SK-N-SH (cell line): ENCODE measurements around the gene DOHH. TPM values are rescaled to one million over a fixed set of nuclear protein-coding genes. Genes with fewer than 3 reads are reported as not detected.

Source experiments
- CTCF ChIA-PET: fragments of 300-600, 350-600 bp; formaldehyde crosslinking; extraction: SDS; loops from one replicate; lab custom pipeline; 2021; lab: Yijun Ruan, JAX
- POLR2A ChIA-PET: fragments of 350-600 bp; sonication (Branson Sonifier 250); formaldehyde crosslinking; extraction: SDS; loops from one replicate; lab custom pipeline; 2020; ENCODE audit warnings: antibody characterized with exemption, inconsistent platforms; lab: Yijun Ruan, JAX
- DNase-seq: peaks from one replicate; pipeline ENCODE4 v3.0.0; 2012
- H2AFZ ChIP-seq: fragments of 200-600 bp; sonication (generic); 2 replicates; pipeline ENCODE4 v1.8.1; 2016; ENCODE audit warnings: antibody characterized with exemption, mild to moderate bottlenecking, low read depth
- H3F3A ChIP-seq: fragments of 200-600 bp; sonication (generic); replicated peaks from 2 replicates; pipeline ENCODE3; 2016; ENCODE audit warnings: antibody characterized with exemption, mild to moderate bottlenecking; ENCODE audit not compliant: insufficient read depth
- H3K27ac ChIP-seq, 2 experiments: fragments of 200-500 bp in 1 of 2; fragments of 200-600 bp in 1 of 2; sonication (Bioruptor generic) in 1 of 2; sonication (generic), shearing (Covaris generic) in 1 of 2; 2 replicates each; pipeline versions ENCODE4 v1.5.1 to v1.6.1; 2014 to 2016; ENCODE audit warnings: low read depth in 2 of 2, inconsistent platforms in 1 of 2, low read length in 1 of 2, mild to moderate bottlenecking in 1 of 2, mixed read lengths in 1 of 2
- H3K27me3 ChIP-seq: fragments of 200-600 bp; sonication (generic), shearing (Covaris generic); 2 replicates; pipeline ENCODE4 v1.6.1; 2016; ENCODE audit warnings: mixed run types; ENCODE audit not compliant: insufficient read depth
- H3K36me3 ChIP-seq, 2 experiments: fragments of 200-500 bp in 1 of 2; fragments of 200-600 bp in 1 of 2; sonication (Bioruptor generic) in 1 of 2; sonication (generic) in 1 of 2; replicated peaks in 1 of 2; 2 replicates each; pipeline versions ENCODE3 to v1.5.1; 2014 to 2016; ENCODE audit warnings: low read length in 1 of 2, mild to moderate bottlenecking in 1 of 2; ENCODE audit not compliant: insufficient read depth in 2 of 2, control insufficient read depth in 1 of 2
- H3K4me1 ChIP-seq, 2 experiments: fragments of 200-500 bp in 1 of 2; fragments of 200-600 bp in 1 of 2; sonication (Bioruptor generic) in 1 of 2; sonication (generic), shearing (Covaris generic) in 1 of 2; 2 replicates each; pipeline versions ENCODE4 v1.5.1 to v1.6.1; 2014 to 2016; ENCODE audit warnings: low read depth in 1 of 2, low read length in 1 of 2, mixed run types in 1 of 2; ENCODE audit not compliant: insufficient read depth in 2 of 2, control insufficient read depth in 1 of 2
- H3K4me2 ChIP-seq: fragments of 200-600 bp; sonication (generic), shearing (Covaris generic); 2 replicates; pipeline ENCODE4 v1.6.1; 2017; ENCODE audit warnings: mixed run types
- H3K4me3 ChIP-seq, 2 experiments: fragments of 200-500 bp in 1 of 2; fragments of 200-600 bp in 1 of 2; sonication (Bioruptor generic) in 1 of 2; sonication (generic), shearing (Covaris generic) in 1 of 2; 2 replicates each; pipeline versions ENCODE4 v1.5.1 to v1.8.1; 2014 to 2016; ENCODE audit warnings: low read depth in 2 of 2, inconsistent platforms in 1 of 2, low read length in 1 of 2, mild to moderate bottlenecking in 1 of 2, mixed read lengths in 1 of 2, moderate library complexity in 1 of 2
- H3K79me2 ChIP-seq: fragments of 200-600 bp; sonication (generic); 2 replicates; pipeline ENCODE4 v1.8.1; 2017; ENCODE audit warnings: mild to moderate bottlenecking; ENCODE audit not compliant: insufficient read depth
- H3K9ac ChIP-seq: fragments of 200-600 bp; sonication (generic); 2 replicates; pipeline ENCODE4 v1.6.1; 2017; ENCODE audit warnings: mixed run types
- H3K9me2 ChIP-seq: fragments of 200-600 bp; sonication (generic); 2 replicates; pipeline ENCODE4 v1.6.1; 2017; ENCODE audit warnings: mixed run types
- H3K9me3 ChIP-seq: fragments of 200-600 bp; sonication (generic); 2 replicates; pipeline ENCODE4 v1.6.1; 2017; ENCODE audit warnings: mixed run types, mild to moderate bottlenecking, moderate library complexity
- H4K20me1 ChIP-seq: fragments of 200-600 bp; sonication (generic); 2 replicates; pipeline ENCODE4 v1.6.1; 2017; ENCODE audit warnings: mild to moderate bottlenecking, mixed run types; ENCODE audit not compliant: insufficient read depth
- CHD2 ChIP-seq: fragments of 150-350 bp; IDR thresholded peaks from 2 replicates; pipeline ENCODE4 v1.6.1; 2018; ENCODE audit warnings: low read length; ENCODE audit not compliant: partially characterized antibody
- ELF1 ChIP-seq: IDR thresholded peaks from 2 replicates; pipeline ENCODE4 v1.4.0; 2012
- FOXM1 ChIP-seq: IDR thresholded peaks from 2 replicates; pipeline ENCODE4 v1.4.0; 2012; ENCODE audit warnings: low read depth, mild to moderate bottlenecking
- NFIC ChIP-seq: IDR thresholded peaks from 2 replicates; pipeline ENCODE4 v1.4.0; 2012; ENCODE audit warnings: borderline replicate concordance
- NRF1 ChIP-seq: IDR thresholded peaks from 2 replicates; pipeline ENCODE4 v1.6.1; 2012; ENCODE audit warnings: low read depth, mild to moderate bottlenecking, low read length
- RFX5 ChIP-seq: IDR thresholded peaks from 2 replicates; pipeline ENCODE4 v1.6.1; 2012; ENCODE audit warnings: mild to moderate bottlenecking, improper control_type of control experiment, low read length
- TAF1 ChIP-seq: IDR thresholded peaks from 2 replicates; pipeline ENCODE4 v1.6.1; 2012; ENCODE audit warnings: low read depth, mild to moderate bottlenecking, low read length, moderate library complexity, borderline replicate concordance
- TCF12 ChIP-seq: IDR thresholded peaks from 2 replicates; pipeline ENCODE4 v1.4.0; 2012
- TEAD4 ChIP-seq: IDR thresholded peaks from 2 replicates; pipeline ENCODE4 v1.4.0; 2012; ENCODE audit warnings: mild to moderate bottlenecking, borderline replicate concordance; ENCODE audit not compliant: insufficient read depth
- WGBS: methylation state at CpG from one replicate; pipeline ENCODE4 v1.1.6; 2017; ENCODE audit warnings: low lambda C conversion rate; 5-methylcytosine and 5-hydroxymethylcytosine counted together
- polyA plus RNA-seq, 3 experiments: library from polyadenylated mRNA; depleted of rRNA; stranded (reverse); fragments of >200 nt; gene quantifications; 2 replicates each; pipeline ENCODE4 v1.2.3, GENCODE V29; 2012
- TF ChIP-seq, protein P1 (sequence below): fragments of 150-350 bp; IDR thresholded peaks from 2 replicates; pipeline ENCODE4 v1.6.1; 2016; ENCODE audit warnings: mild to moderate bottlenecking, low read depth, low read length
- TF ChIP-seq, protein P2 (sequence below): IDR thresholded peaks from 2 replicates; pipeline ENCODE4 v1.6.1; 2012; ENCODE audit warnings: mild to moderate bottlenecking, low read depth, low read length, moderate library complexity
- TF ChIP-seq, protein P3 (sequence below): fragments of 200-600 bp; sonication (generic); IDR thresholded peaks from 2 replicates; pipeline ENCODE4 v1.6.1; 2017; ENCODE audit warnings: antibody characterized with exemption, mild to moderate bottlenecking, moderate library complexity

The DOHH gene
- polyA plus RNA-seq, 1 of the 3 experiments (the other 2 are of a cell fraction): 14.3 TPM

DNA sequence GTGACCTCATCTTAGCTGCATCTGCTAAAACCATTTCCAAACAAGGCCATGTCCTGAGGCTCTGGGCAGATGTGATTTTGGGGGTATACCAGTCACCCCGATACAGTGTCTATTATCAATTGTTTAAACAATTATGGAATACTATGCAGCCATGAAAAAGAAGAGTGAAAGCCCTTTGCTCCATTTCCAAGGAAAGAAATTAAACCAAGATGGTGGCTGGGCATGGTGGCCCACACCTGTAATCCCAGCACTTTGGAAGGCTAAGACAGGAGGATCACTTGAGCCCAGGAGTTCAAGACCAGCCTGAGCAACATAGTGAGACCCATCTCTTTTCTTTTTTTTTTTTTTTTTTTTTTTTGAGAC, 39.3 kb upstream of the DOHH start:
- no peaks in the 10 kb centered on the region; a peak in 1 of 4 replicates for H3K4me1 ChIP-seq
- no peak overlapping the region for H3K9ac ChIP-seq
- no peaks in the 10 kb centered on the region for H3K9me3 ChIP-seq
- ChIA-PET CTCF (no interaction called here), POLR2A (no interaction called here)
- H3K27ac ChIP-seq: no peak overlapping the region
- no peak overlapping the region for H3K4me2 ChIP-seq
- whole genome bisulfite sequencing: 91% methylated on average over 1 of the region's 1 CpG
- H4K20me1 ChIP-seq: peaks cover 10% of the 10 kb centered on the region
- no peak overlapping the region for H2AFZ ChIP-seq
- peaks cover 0 to 18% of the 10 kb centered on the region in 2 experiments for H3K36me3 ChIP-seq
- no peaks in the 10 kb centered on the region for H3K9me2 ChIP-seq
- peaks cover 9% of the 10 kb centered on the region for H3F3A ChIP-seq
- H3K27me3 ChIP-seq: no peaks in the 10 kb centered on the region
- TF ChIP-seq TEAD4: no peak
- TF ChIP-seq RFX5: no peak
- no peak for TF ChIP-seq TAF1
- no peak for TF ChIP-seq TCF12
- TF ChIP-seq CHD2: no peak
- TF ChIP-seq, protein P1, sequence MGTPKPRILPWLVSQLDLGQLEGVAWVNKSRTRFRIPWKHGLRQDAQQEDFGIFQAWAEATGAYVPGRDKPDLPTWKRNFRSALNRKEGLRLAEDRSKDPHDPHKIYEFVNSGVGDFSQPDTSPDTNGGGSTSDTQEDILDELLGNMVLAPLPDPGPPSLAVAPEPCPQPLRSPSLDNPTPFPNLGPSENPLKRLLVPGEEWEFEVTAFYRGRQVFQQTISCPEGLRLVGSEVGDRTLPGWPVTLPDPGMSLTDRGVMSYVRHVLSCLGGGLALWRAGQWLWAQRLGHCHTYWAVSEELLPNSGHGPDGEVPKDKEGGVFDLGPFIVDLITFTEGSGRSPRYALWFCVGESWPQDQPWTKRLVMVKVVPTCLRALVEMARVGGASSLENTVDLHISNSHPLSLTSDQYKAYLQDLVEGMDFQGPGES: no peak
- TF ChIP-seq, protein P2, sequence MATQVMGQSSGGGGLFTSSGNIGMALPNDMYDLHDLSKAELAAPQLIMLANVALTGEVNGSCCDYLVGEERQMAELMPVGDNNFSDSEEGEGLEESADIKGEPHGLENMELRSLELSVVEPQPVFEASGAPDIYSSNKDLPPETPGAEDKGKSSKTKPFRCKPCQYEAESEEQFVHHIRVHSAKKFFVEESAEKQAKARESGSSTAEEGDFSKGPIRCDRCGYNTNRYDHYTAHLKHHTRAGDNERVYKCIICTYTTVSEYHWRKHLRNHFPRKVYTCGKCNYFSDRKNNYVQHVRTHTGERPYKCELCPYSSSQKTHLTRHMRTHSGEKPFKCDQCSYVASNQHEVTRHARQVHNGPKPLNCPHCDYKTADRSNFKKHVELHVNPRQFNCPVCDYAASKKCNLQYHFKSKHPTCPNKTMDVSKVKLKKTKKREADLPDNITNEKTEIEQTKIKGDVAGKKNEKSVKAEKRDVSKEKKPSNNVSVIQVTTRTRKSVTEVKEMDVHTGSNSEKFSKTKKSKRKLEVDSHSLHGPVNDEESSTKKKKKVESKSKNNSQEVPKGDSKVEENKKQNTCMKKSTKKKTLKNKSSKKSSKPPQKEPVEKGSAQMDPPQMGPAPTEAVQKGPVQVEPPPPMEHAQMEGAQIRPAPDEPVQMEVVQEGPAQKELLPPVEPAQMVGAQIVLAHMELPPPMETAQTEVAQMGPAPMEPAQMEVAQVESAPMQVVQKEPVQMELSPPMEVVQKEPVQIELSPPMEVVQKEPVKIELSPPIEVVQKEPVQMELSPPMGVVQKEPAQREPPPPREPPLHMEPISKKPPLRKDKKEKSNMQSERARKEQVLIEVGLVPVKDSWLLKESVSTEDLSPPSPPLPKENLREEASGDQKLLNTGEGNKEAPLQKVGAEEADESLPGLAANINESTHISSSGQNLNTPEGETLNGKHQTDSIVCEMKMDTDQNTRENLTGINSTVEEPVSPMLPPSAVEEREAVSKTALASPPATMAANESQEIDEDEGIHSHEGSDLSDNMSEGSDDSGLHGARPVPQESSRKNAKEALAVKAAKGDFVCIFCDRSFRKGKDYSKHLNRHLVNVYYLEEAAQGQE: no peak
- TF ChIP-seq NRF1: no peak
- TF ChIP-seq FOXM1: no peak
- no peak for TF ChIP-seq ELF1
- TF ChIP-seq NFIC: no peak
- TF ChIP-seq, protein P3, sequence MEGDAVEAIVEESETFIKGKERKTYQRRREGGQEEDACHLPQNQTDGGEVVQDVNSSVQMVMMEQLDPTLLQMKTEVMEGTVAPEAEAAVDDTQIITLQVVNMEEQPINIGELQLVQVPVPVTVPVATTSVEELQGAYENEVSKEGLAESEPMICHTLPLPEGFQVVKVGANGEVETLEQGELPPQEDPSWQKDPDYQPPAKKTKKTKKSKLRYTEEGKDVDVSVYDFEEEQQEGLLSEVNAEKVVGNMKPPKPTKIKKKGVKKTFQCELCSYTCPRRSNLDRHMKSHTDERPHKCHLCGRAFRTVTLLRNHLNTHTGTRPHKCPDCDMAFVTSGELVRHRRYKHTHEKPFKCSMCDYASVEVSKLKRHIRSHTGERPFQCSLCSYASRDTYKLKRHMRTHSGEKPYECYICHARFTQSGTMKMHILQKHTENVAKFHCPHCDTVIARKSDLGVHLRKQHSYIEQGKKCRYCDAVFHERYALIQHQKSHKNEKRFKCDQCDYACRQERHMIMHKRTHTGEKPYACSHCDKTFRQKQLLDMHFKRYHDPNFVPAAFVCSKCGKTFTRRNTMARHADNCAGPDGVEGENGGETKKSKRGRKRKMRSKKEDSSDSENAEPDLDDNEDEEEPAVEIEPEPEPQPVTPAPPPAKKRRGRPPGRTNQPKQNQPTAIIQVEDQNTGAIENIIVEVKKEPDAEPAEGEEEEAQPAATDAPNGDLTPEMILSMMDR: no peak
- no peak overlapping the region for H3K4me3 ChIP-seq
- no peaks in the 10 kb centered on the region for H3K79me2 ChIP-seq
- no peak for DNase-seq
